ENCODE data around the gene HS6ST2.

The HS6ST2 gene

GRCh38 chrX:132613801-132614200 is 344.6 kb downstream of the HS6ST2 start:
- no peak for DNase-seq (ENCODE audit: low read depth)

DNA sequence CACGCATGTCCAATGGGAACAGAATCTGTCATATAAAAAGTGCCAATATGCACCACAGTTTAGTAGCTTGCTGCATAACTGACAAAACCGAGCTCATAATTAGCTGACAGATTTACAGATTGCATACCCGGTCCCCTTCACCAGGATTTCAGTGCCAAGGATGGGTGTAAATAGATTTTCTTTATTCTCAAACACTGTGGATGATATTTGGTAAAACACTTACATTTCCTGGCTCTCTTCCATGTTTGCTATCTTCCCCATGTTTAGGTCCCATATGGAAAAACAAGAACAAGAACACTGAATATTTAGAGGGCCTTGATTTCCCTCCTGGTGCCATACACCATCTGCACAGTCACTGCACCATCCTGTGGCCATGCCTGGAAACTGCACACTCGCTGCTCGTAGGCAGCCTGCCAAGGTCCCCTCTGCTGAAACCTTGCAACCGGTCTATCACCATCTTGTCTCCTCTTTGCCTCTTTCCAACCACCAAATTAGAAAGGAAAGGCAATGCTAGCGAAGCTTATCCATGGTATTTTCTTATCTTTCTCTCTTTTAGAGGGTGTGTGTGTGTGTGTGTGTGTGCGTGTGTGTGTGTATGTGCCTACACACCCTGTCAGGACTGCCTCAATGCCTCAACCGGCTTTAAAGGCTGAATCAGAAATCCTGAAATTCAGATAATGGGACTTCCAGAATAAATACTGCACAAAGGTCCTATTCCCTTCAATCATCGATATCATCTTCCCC is 345.4 kb downstream of the HS6ST2 start:
- no peak for DNase-seq (ENCODE audit: low read depth)

- no peak for DNase-seq (ENCODE audit: low read depth)
Observed at GRCh38 chrX:132610536-132610935, 347.9 kb downstream of the HS6ST2 start.

DNA sequence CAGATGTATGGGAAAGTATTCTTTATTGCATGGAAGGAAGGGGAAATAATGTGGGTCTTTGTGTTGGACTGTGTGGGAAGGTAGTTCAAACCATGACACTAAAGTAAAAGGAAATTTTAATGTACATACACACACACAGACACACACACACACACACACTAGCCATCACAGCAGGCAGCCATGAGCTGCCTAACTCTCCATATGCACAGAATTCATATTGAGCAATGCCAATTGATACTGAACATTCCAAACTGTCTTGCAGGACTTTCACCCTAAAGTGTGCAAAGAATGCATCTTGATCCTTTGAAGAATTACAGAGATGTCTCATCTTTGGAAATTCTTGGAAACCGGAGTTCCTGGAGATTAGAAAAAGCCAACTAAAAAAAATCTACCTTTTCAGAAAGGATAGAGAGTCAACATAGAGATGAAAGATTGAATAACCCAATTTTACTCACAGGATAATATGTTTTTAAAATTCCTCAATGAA is 349.0 kb downstream of the HS6ST2 start:
- DNase-seq (ENCODE audit: low read depth) = no peak

DNA sequence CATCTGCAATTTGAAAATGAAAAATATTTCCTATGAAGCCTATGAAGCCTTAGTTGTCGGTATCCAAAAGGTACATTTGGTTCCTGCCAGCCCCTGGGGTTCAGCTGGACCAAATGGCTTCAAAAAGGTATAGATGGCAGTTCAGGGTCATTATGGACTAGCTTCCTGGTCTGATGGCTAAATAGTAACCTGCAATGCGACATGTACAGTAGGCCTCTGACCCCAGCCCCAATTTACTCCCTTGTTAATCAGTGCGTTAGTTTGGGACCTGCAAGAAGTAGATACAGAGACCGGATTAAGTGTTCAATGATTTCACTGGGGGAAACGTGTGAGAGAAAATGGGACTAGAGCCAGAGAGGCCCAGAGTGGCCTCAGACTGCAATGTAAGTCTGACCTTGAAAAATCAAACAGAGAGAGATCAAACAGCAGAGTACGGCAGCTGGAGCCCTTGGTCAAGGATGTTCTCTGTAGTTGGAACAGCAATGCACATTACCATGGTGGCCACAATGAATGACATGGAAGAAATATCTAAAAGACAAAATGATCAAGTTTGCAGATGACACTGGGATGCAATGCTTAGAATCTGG is 354.6 kb downstream of the HS6ST2 start:
- no peak for DNase-seq (ENCODE audit: low read depth)

- DNase-seq (ENCODE audit: low read depth) = no peak
Observed at GRCh38 chrX:132602701-132603100, 355.7 kb downstream of the HS6ST2 start.

- no peak for DNase-seq (ENCODE audit: low read depth)
Observed at GRCh38 chrX:132594999-132595398, 363.4 kb downstream of the HS6ST2 start.

DNA sequence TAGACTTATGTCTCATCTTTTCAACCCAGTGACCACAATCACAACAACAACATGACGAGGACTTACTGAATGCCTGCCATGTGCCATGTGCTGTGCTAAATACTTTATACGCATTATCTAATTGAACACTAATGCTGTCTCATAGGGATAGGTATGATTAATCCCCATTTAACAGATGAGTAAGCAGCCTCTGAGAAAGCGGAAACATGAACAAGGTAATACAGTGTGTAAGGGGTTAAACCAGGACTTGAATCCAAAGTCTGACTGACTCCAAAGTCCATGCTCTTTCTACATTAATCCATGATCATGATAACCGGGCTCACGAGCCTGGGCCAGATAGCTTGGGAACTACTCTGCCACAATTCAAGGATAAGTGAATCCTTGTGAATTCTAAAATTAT is 364.3 kb downstream of the HS6ST2 start:
- no peak for DNase-seq (ENCODE audit: low read depth)

DNA sequence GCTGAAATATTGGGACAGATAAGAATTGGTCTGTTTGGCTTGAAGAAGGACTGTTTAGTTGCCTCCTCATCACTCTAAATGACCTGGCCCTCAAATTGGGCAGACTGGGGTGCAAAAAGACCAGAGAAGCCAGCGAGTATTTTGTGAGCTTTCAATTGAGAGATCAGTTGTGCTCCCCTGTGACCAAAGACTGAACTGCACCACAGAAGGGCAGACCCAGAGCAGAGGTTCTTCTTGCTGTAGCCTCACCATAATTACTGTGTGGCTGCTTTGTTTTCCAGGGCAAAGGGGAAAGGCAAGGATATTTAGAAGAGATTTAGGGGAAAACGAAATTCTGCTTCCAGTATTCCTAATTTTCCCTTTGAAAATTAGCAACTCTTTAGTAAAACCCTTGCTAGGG is 365.5 kb downstream of the HS6ST2 start:
- no peak for DNase-seq (ENCODE audit: low read depth)

GRCh38 chrX:132591719-132592275 is 366.6 kb downstream of the HS6ST2 start:
- no peak for DNase-seq (ENCODE audit: low read depth)

DNA sequence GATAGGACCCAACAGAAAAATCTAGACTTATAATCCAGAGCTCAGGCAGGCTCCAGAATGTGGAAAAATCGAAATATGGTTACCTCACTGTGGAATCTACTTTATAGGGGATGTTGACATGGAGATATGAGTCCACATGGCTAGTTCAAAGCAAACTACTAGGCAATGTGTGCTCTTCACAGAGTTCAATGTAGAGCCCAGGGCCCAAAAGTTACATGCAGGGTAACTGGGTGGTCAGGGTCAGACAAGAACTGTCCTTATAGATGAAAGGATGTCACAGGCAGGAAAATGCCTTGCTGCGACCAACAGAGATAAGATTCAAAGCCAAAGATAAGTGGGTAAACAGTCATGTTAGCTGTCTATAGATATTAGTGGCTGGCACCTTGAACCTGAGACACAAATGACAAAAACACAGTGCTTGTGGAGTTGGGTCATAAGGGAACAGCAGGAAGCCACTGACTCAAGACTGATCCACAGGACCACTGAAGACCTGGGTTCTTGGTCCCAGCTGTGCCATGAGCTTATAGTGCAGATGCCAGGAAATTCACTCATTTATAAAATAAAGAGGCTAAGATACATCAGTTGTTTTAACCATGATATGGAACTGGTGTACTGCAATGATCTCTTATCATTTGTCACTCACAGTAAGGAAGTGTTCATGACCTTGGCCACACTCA is 367.9 kb downstream of the HS6ST2 start:
- no peak for DNase-seq (ENCODE audit: low read depth)

- DNase-seq (ENCODE audit: low read depth) = no peak
Observed at GRCh38 chrX:132584936-132585335, 373.5 kb downstream of the HS6ST2 start.

GRCh38 chrX:132576939-132577338 is 381.5 kb downstream of the HS6ST2 start:
- DNase-seq (ENCODE audit: low read depth) = no peak

Data from HS-5 (cell line).